HG03521 (cell line): ENCODE data around the gene UBTF.

Experiments
- ATAC-seq: cut with Tn5 transposase; IDR thresholded peaks from one replicate; pipeline ENCODE4 v1.9.1; 2021; ENCODE audit warnings: mild to moderate bottlenecking, moderate library complexity; ENCODE audit not compliant: unreplicated experiment

Gene UBTF

GRCh38 chr17:44219616-44220212, at the start of gene UBTF:
Gene UBTF, minus strand, starts transcription at chr17:44219675. Its CDS starts 1,446 bp downstream, at chr17:44218229.
- ATAC-seq = peak; percentile 14

- ATAC-seq = no peak
Observed at GRCh38 chr17:44268709-44269534, 49.4 kb upstream of the UBTF start.

GRCh38 chr17:44267818-44268490, 48.5 kb upstream of the UBTF start, which contains the start of gene SLC4A1:
Gene SLC4A1, minus strand, starts transcription at chr17:44268135. Its CDS starts 5,269 bp downstream, at chr17:44262866.
- no peak for ATAC-seq

- no peak for ATAC-seq
Observed at GRCh38 chr17:44267165-44267455, 47.6 kb upstream of the UBTF start.

- ATAC-seq = no peak
Observed at GRCh38 chr17:44266402-44267164, 47.1 kb upstream of the UBTF start.

- no peak for ATAC-seq
Observed at GRCh38 chr17:44263345-44263902, 43.9 kb upstream of the UBTF start.

GRCh38 chr17:44262654-44263225, 43.3 kb upstream of the UBTF start:
- no peak for ATAC-seq

GRCh38 chr17:44260296-44260695, 40.8 kb upstream of the UBTF start:
- no peak for ATAC-seq

- ATAC-seq = no peak
Observed at GRCh38 chr17:44258811-44259351, 39.4 kb upstream of the UBTF start.

GRCh38 chr17:44257815-44258760, 38.6 kb upstream of the UBTF start:
- no peak for ATAC-seq

GRCh38 chr17:44256671-44257070, 37.2 kb upstream of the UBTF start:
- ATAC-seq = no peak

GRCh38 chr17:44255915-44256314, 36.4 kb upstream of the UBTF start:
- no peak for ATAC-seq

GRCh38 chr17:44254361-44255095, 35.1 kb upstream of the UBTF start:
- ATAC-seq = no peak

- ATAC-seq = no peak
Observed at GRCh38 chr17:44253006-44253405, 33.5 kb upstream of the UBTF start.

- no peak for ATAC-seq
Observed at GRCh38 chr17:44251062-44251461, 31.6 kb upstream of the UBTF start.

- no peak for ATAC-seq
Observed at GRCh38 chr17:44249501-44250246, 30.2 kb upstream of the UBTF start.

- no peak for ATAC-seq
Observed at GRCh38 chr17:44247876-44248736, 28.6 kb upstream of the UBTF start.
